Renal cortical epithelial cell (primary cell): ENCODE measurements around the gene DPP9. TPM values are rescaled to one million over a fixed set of nuclear protein-coding genes. Genes with fewer than 3 reads are reported as not detected.

ENCODE experiments used
- DNase-seq: peaks from one replicate; pipeline ENCODE4 v3.0.0-alpha.2; 2011; ENCODE audit warnings: low read depth
- total RNA-seq: library from RNA; depleted of rRNA; stranded (reverse); fragments of >200 nt; gene quantifications from 2 replicates; pipeline ENCODE4 v1.2.3, GENCODE V29; 2014

The DPP9 gene
- total RNA-seq, 1 donor from 2014 or later: 37.4 TPM

DNA sequence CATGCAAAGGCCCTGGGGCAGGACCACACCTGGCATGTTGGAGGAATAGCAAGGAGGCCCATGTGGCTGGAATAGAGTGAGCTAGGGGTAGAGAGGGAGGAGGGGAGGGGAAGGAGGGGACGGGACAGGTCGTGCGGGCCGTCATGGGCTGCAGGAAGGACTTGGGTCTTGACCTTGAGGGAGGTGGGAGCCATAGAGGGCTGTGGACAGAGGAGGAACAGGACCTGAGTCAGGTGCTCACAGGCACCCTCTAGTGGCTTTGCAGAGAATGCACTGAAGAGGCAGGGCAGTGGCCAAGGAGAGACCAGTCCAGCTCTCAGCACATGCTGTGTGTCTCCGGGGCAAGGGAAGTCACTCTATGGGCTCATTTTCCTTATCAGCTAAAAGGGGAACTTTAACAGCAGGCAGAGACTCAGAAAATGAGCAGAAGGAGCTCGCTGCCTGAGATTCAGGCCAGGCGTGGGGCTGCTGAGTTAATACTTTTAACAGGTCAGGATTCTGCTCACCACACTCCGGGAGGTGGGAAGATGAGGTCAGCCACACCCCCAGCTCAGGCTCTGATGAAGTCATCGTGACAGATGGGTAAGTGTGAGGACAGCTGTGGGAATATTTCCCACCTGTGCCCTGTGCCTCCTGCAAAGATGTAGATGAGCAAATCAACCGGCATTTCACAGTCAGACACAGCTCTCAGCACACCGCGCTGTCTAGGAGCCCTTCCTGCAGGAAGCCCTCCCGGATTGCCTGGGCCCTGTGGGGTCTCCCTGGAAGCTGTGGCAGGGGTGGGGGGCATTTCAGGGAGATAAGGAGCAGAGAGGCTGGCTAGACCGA, 90.3 kb downstream of the DPP9 start:
- peak; percentile 81 for DNase-seq

Other genes starting within 250 kb of the DPP9 start
- under 0.01 and 0.10 TPM in 2 replicates for gene PLIN4, start 205.4 kb downstream of the DPP9 start, total RNA-seq
- gene PLIN5, start 188.6 kb downstream of the DPP9 start, total RNA-seq: 0.17 and 0.40 TPM in 2 replicates
- 0.17 and 2.9 TPM in 2 replicates for gene LRG1, start 183.8 kb downstream of the DPP9 start, total RNA-seq
- 0.17 and 0.89 TPM in 2 replicates for gene SEMA6B, start 164.2 kb downstream of the DPP9 start, total RNA-seq
- gene TNFAIP8L1, start 84.3 kb downstream of the DPP9 start, total RNA-seq: 3.0 and 5.4 TPM in 2 replicates
- gene MYDGF, start 53.5 kb downstream of the DPP9 start, total RNA-seq: 52.1 and 140 TPM in 2 replicates
- gene FEM1A, start 67.9 kb upstream of the DPP9 start, total RNA-seq: 13.0 and 14.8 TPM in 2 replicates
- gene TICAM1, start 107.9 kb upstream of the DPP9 start, total RNA-seq: 9.0 and 9.6 TPM in 2 replicates
- 348 and 378 TPM in 2 replicates for gene PLIN3, start 143.8 kb upstream of the DPP9 start, total RNA-seq
- gene ARRDC5, start 179.1 kb upstream of the DPP9 start, total RNA-seq: not detected in 2 replicates
- gene UHRF1, start 185.7 kb upstream of the DPP9 start, total RNA-seq: 18.0 and 26.2 TPM in 2 replicates
- 8.7 and 47.0 TPM in 2 replicates for gene KDM4B, start 245.3 kb upstream of the DPP9 start, total RNA-seq